ENCODE data around the gene GSTM1. TPM values are rescaled to one million over a fixed set of nuclear protein-coding genes. Genes with fewer than 3 reads are reported as not detected.

GSTM1 gene
- total RNA-seq, 1 experiment from 2014 or later = not detected

GRCh38 chr1:109661391-109661790, 26.2 kb upstream of the GSTM1 start:
- ChIA-PET POLR2A (no interaction called here), CTCF (no interaction called here)
- no peak overlapping the region for H3K4me3 Mint-ChIP-seq (ENCODE audit: unreplicated experiment)
- no peak for DNase-seq
- H3K9me3 Mint-ChIP-seq (ENCODE audit: unreplicated experiment) = no peaks in the 10 kb centered on the region
- TF ChIP-seq CTCF (IDR thresholded peaks at IDR 0.05; ENCODE audit: insufficient read depth in 1 of 2, low read depth in 1 of 2, low read length in 1 of 2, severe bottlenecking in 1 of 2, unreplicated experiment in 1 of 2) = no peak
- Histone ChIP-seq H3K9me3 (no peaks in the 10 kb centered on the region), H3K36me3 (ENCODE audit: control insufficient read depth, insufficient read depth, low read length) (no peaks in the 10 kb centered on the region), H3K4me3 (ENCODE audit: low read depth, low read length) (no peak overlapping the region), H3K27me3 (replicated peaks; ENCODE audit: control insufficient read depth, insufficient read depth, low read length) (no peaks in the 10 kb centered on the region), H3K4me1 (no peaks in the 10 kb centered on the region)
- peaks cover 6% of the 10 kb centered on the region for H3K4me1 Mint-ChIP-seq (ENCODE audit: low read depth, unreplicated experiment)
- no peak overlapping the region for H3K27ac Mint-ChIP-seq (ENCODE audit: unreplicated experiment)
- H3K27me3 Mint-ChIP-seq (ENCODE audit: insufficient read depth, unreplicated experiment) = no peaks in the 10 kb centered on the region
- BruUV-seq (replicated peaks) = no TSS peak
- intact Hi-C loops (cut with micrococcal nuclease; ENCODE audit: unreplicated experiment) = no loop called here
- H3K36me3 Mint-ChIP-seq (ENCODE audit: insufficient read depth, unreplicated experiment) = no peaks in the 10 kb centered on the region

GRCh38 chr1:109664671-109665070, 22.9 kb upstream of the GSTM1 start:
- Histone ChIP-seq H3K4me1 (no peaks in the 10 kb centered on the region), H3K4me3 (ENCODE audit: low read depth, low read length) (no peak overlapping the region), H3K36me3 (ENCODE audit: control insufficient read depth, insufficient read depth, low read length) (no peaks in the 10 kb centered on the region), H3K9me3 (no peaks in the 10 kb centered on the region), H3K27me3 (replicated peaks; ENCODE audit: control insufficient read depth, insufficient read depth, low read length) (no peaks in the 10 kb centered on the region)
- Mint-ChIP-seq H3K9me3 (ENCODE audit: unreplicated experiment) (no peaks in the 10 kb centered on the region), H3K4me3 (ENCODE audit: unreplicated experiment) (no peak overlapping the region), H3K36me3 (ENCODE audit: insufficient read depth, unreplicated experiment) (no peaks in the 10 kb centered on the region), H3K27me3 (ENCODE audit: insufficient read depth, unreplicated experiment) (no peaks in the 10 kb centered on the region), H3K27ac (ENCODE audit: unreplicated experiment) (no peak overlapping the region), H3K4me1 (ENCODE audit: low read depth, unreplicated experiment) (no peaks in the 10 kb centered on the region)
- DNase-seq = no peak
- TF ChIP-seq CTCF (IDR thresholded peaks at IDR 0.05; ENCODE audit: insufficient read depth in 1 of 2, low read depth in 1 of 2, low read length in 1 of 2, severe bottlenecking in 1 of 2, unreplicated experiment in 1 of 2) = no peak
- POLR2A ChIA-PET = no interaction called here
- intact Hi-C loops (cut with micrococcal nuclease; ENCODE audit: unreplicated experiment) = no loop called here
- no TSS peak for BruUV-seq (replicated peaks)
- CTCF ChIA-PET = no interaction called here

- intact Hi-C loops (cut with micrococcal nuclease; ENCODE audit: unreplicated experiment) = no loop called here
- Histone ChIP-seq H3K4me3 (ENCODE audit: low read depth, low read length) (no peak within 1 kb of the TSS), H3K9me3 (no peaks in the 10 kb centered on the region), H3K4me1 (no peaks in the 10 kb centered on the region), H3K27me3 (replicated peaks; ENCODE audit: control insufficient read depth, insufficient read depth, low read length) (no peaks in the 10 kb centered on the region), H3K36me3 (ENCODE audit: control insufficient read depth, insufficient read depth, low read length) (no peaks in the 10 kb centered on the region)
- no TSS peak for BruUV-seq (replicated peaks)
- Mint-ChIP-seq H3K9me3 (ENCODE audit: unreplicated experiment) (no peaks in the 10 kb centered on the region), H3K27ac (ENCODE audit: unreplicated experiment) (no peak within 1 kb of the TSS), H3K4me1 (ENCODE audit: low read depth, unreplicated experiment) (no peaks in the 10 kb centered on the region), H3K36me3 (ENCODE audit: insufficient read depth, unreplicated experiment) (no peaks in the 10 kb centered on the region), H3K4me3 (ENCODE audit: unreplicated experiment) (no peak within 1 kb of the TSS), H3K27me3 (ENCODE audit: insufficient read depth, unreplicated experiment) (no peaks in the 10 kb centered on the region)
- peak in 1 of 2 experiments; percentile 47 for DNase-seq
- ChIA-PET CTCF (interaction anchor here (0.5 kb wide), 1 partner anchor 378 kb away, joined by 4 read pairs; no protein-coding TSS in a partner anchor), POLR2A (no interaction called here)
- no peak for TF ChIP-seq CTCF (IDR thresholded peaks at IDR 0.05; ENCODE audit: insufficient read depth in 1 of 2, low read depth in 1 of 2, low read length in 1 of 2, severe bottlenecking in 1 of 2, unreplicated experiment in 1 of 2)
Observed at GRCh38 chr1:109667452-109668122, 20.0 kb upstream of the GSTM1 start, which contains the start of gene GSTM2. Gene GSTM2, plus strand, starts transcription at chr1:109668057. Its CDS starts 59 bp downstream, at chr1:109668116.

Data from Caco-2 (cell line).